ENCODE results near the gene MSLN.

The MSLN gene

GRCh38 chr16:763369-764183 lies 3.0 kb downstream of the MSLN start:
- no peak overlapping the region for H3K9ac ChIP-seq (ENCODE audit: low read depth, low read length)
- H3K4me1 ChIP-seq (ENCODE audit: insufficient read depth, low read length), result no peaks in the 10 kb centered on the region
- WGBS, result 94% methylated on average over 20 of the region's 21 CpGs
- H3K27me3 ChIP-seq (ENCODE audit: insufficient read depth, low read length), result no peaks in the 10 kb centered on the region
- no peaks in the 10 kb centered on the region for H3K9me3 ChIP-seq (ENCODE audit: insufficient read depth, low read depth, low read length)
- no peak overlapping the region for H3K4me3 ChIP-seq (ENCODE audit: low read length)
- no peaks in the 10 kb centered on the region for H3K36me3 ChIP-seq (ENCODE audit: insufficient read depth, low read length)
- H3K27ac ChIP-seq (ENCODE audit: low read depth, low read length), result no peak overlapping the region

DNA sequence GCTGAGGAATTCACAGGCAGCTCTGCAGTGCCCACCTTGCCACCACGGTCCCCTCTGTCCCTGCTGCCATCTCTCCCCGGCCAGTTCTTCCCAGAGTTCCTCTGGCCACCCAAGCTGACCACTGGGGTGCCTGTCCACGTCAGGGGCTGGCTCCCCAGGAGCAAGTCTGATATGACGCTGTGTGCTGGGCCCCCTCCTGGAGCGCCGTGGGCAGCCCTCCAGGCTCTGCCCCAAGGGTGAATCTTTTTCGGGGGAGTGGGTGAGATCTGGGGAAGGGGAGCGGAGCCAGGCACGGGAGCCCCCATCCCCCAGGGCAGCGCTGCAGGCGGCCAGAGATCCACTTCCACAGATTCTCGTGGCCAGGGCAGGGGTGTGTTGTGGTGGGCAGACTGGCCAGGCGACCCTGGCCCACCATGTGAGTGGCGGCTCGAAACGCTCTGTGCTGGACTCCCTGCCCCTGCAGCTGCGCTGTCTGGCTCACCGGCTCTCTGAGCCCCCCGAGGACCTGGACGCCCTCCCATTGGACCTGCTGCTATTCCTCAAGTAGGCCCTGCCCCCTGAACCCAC lies 3.7 kb downstream of the MSLN start:
- Histone ChIP-seq H3K36me3 (ENCODE audit: insufficient read depth, low read length) (no peaks in the 10 kb centered on the region), H3K9ac (ENCODE audit: low read depth, low read length) (no peak overlapping the region), H3K27me3 (ENCODE audit: insufficient read depth, low read length) (no peaks in the 10 kb centered on the region), H3K4me1 (ENCODE audit: insufficient read depth, low read length) (no peaks in the 10 kb centered on the region), H3K4me3 (ENCODE audit: low read length) (no peak overlapping the region), H3K27ac (ENCODE audit: low read depth, low read length) (no peak overlapping the region), H3K9me3 (ENCODE audit: insufficient read depth, low read depth, low read length) (no peaks in the 10 kb centered on the region)
- 91% methylated on average over 20 of the region's 20 CpGs for WGBS

DNA sequence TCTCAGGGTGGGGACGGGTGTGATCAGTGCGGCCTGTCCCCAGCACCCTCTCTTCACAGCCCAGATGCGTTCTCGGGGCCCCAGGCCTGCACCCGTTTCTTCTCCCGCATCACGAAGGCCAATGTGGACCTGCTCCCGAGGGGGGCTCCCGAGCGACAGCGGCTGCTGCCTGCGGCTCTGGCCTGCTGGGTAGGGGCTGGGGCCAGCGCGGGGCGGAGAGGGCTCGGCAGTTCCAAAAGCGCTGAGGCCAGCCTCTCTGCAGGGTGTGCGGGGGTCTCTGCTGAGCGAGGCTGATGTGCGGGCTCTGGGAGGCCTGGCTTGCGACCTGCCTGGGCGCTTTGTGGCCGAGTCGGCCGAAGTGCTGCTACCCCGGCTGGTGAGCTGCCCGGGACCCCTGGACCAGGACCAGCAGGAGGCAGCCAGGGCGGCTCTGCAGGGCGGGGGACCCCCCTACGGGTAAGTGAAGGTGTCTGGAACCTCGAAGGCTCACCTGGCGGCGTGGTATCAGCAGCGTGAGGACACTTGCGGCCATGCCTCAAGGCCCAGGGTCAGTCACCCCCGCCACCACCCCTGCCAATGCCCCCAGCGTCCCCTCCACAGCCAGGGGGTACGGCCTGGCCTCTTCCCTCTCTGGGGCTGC lies 4.4 kb downstream of the MSLN start:
- H3K4me3 ChIP-seq (ENCODE audit: low read length), result no peak overlapping the region
- H3K27ac ChIP-seq (ENCODE audit: low read depth, low read length), result no peak overlapping the region
- H3K36me3 ChIP-seq (ENCODE audit: insufficient read depth, low read length), result no peaks in the 10 kb centered on the region
- H3K27me3 ChIP-seq (ENCODE audit: insufficient read depth, low read length), result no peaks in the 10 kb centered on the region
- no peaks in the 10 kb centered on the region for H3K9me3 ChIP-seq (ENCODE audit: insufficient read depth, low read depth, low read length)
- WGBS, result 94% methylated on average over 38 of the region's 38 CpGs
- H3K9ac ChIP-seq (ENCODE audit: low read depth, low read length), result no peak overlapping the region
- no peaks in the 10 kb centered on the region for H3K4me1 ChIP-seq (ENCODE audit: insufficient read depth, low read length)

GRCh38 chr16:765488-765865 lies 4.9 kb downstream of the MSLN start:
- Histone ChIP-seq H3K4me3 (ENCODE audit: low read length) (no peak overlapping the region), H3K9ac (ENCODE audit: low read depth, low read length) (no peak overlapping the region), H3K27me3 (ENCODE audit: insufficient read depth, low read length) (no peaks in the 10 kb centered on the region), H3K36me3 (ENCODE audit: insufficient read depth, low read length) (no peaks in the 10 kb centered on the region), H3K9me3 (ENCODE audit: insufficient read depth, low read depth, low read length) (no peaks in the 10 kb centered on the region), H3K27ac (ENCODE audit: low read depth, low read length) (no peak overlapping the region), H3K4me1 (ENCODE audit: insufficient read depth, low read length) (no peaks in the 10 kb centered on the region)
- 95% methylated on average over 29 of the region's 29 CpGs for WGBS

DNA sequence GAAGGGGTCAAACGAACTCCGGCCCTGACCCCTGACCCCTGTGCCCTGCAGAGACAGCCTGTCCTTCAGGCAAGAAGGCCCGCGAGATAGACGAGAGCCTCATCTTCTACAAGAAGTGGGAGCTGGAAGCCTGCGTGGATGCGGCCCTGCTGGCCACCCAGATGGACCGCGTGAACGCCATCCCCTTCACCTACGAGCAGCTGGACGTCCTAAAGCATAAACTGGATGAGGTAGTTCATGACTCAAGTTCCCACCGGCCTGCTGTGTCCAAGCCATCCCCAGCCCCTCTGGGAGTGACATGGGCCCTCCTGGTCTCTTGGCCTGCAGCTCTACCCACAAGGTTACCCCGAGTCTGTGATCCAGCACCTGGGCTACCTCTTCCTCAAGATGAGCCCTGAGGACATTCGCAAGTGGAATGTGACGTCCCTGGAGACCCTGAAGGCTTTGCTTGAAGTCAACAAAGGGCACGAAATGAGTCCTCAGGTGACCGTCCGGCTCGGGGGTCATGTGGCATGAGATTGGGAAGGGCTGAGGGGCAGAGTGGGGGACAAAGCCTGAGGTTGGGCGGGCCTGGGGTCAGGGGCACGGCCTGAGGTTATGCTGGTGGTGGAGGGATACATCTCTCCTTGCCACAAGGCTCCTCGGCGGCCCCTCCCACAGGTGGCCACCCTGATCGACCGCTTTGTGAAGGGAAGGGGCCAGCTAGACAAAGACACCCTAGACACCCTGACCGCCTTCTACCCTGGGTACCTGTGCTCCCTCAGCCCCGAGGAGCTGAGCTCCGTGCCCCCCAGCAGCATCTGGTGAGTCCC lies 5.7 kb downstream of the MSLN start:
- WGBS, result 94% methylated on average over 28 of the region's 29 CpGs
- Histone ChIP-seq H3K9ac (ENCODE audit: low read depth, low read length) (no peak overlapping the region), H3K9me3 (ENCODE audit: insufficient read depth, low read depth, low read length) (no peaks in the 10 kb centered on the region), H3K36me3 (ENCODE audit: insufficient read depth, low read length) (no peaks in the 10 kb centered on the region), H3K27me3 (ENCODE audit: insufficient read depth, low read length) (no peaks in the 10 kb centered on the region), H3K4me3 (ENCODE audit: low read length) (no peak overlapping the region), H3K4me1 (ENCODE audit: insufficient read depth, low read length) (no peaks in the 10 kb centered on the region), H3K27ac (ENCODE audit: low read depth, low read length) (no peak overlapping the region)

DNA sequence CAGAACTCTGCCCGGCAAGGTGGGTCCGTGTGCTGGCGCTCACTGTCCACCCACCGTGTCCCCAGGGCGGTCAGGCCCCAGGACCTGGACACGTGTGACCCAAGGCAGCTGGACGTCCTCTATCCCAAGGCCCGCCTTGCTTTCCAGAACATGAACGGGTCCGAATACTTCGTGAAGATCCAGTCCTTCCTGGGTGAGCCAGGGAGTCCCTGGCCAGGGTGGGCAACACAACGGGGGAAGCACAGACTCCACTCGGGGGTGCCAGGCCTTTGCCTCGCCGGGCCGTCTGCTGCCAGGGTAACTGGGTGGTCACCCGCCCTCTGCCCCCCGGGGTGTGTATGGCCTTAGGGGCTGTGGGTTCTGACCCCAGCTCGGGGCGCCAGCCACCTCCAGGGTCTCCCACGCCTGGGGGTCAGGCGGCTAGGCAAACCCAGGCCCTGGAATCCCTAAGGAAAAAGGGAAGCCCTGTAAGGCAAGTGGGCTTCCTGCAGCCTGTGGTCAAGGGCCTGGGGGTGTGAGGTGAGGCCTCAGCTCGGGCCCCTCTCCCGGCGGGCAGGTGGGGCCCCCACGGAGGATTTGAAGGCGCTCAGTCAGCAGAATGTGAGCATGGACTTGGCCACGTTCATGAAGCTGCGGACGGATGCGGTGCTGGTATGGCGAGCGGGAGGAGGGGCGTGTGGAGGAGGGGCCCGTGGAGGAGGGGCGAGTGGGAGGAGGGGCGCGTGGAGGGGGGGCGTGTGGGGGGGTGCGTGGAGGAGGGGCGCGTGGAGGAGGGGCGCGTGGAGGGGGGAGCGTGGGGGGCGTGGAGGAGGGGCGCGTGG lies 6.5 kb downstream of the MSLN start:
- Histone ChIP-seq H3K27ac (ENCODE audit: low read depth, low read length) (no peak overlapping the region), H3K9ac (ENCODE audit: low read depth, low read length) (no peak overlapping the region), H3K9me3 (ENCODE audit: insufficient read depth, low read depth, low read length) (no peaks in the 10 kb centered on the region), H3K27me3 (ENCODE audit: insufficient read depth, low read length) (no peaks in the 10 kb centered on the region), H3K36me3 (ENCODE audit: insufficient read depth, low read length) (no peaks in the 10 kb centered on the region), H3K4me3 (ENCODE audit: low read length) (no peak overlapping the region), H3K4me1 (ENCODE audit: insufficient read depth, low read length) (no peaks in the 10 kb centered on the region)
- WGBS, result 88% methylated on average over 34 of the region's 48 CpGs

DNA sequence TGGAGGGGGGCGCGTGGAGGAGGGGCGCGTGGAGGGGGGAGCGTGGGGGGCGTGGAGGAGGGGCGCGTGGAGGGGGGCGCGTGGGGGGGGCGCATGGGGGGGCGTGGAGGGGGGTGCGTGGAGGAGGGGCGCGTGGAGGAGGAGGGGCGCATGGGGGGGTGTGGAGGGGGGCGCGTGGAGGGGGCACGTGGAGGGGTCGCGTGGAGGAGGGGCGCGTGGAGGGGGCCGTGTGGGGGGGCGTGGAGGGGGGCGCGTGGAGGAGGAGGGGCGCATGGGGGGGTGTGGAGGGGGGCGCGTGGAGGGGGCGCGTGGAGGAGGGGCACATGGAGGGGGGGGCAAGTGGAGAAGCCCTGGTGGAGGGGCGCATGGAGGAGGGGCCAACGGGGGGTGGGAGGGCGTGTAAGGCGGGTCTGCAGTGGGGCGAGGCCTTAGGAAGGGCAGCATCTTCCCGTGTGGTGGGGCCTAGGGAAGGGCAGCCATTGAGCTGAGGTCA lies 7.3 kb downstream of the MSLN start:
- Histone ChIP-seq H3K27me3 (ENCODE audit: insufficient read depth, low read length) (no peaks in the 10 kb centered on the region), H3K9me3 (ENCODE audit: insufficient read depth, low read depth, low read length) (no peaks in the 10 kb centered on the region), H3K4me3 (ENCODE audit: low read length) (no peak overlapping the region), H3K9ac (ENCODE audit: low read depth, low read length) (no peak overlapping the region), H3K36me3 (ENCODE audit: insufficient read depth, low read length) (no peaks in the 10 kb centered on the region), H3K4me1 (ENCODE audit: insufficient read depth, low read length) (no peaks in the 10 kb centered on the region), H3K27ac (ENCODE audit: low read depth, low read length) (no peak overlapping the region)
- WGBS, result 76% methylated on average over 6 of the region's 38 CpGs

DNA sequence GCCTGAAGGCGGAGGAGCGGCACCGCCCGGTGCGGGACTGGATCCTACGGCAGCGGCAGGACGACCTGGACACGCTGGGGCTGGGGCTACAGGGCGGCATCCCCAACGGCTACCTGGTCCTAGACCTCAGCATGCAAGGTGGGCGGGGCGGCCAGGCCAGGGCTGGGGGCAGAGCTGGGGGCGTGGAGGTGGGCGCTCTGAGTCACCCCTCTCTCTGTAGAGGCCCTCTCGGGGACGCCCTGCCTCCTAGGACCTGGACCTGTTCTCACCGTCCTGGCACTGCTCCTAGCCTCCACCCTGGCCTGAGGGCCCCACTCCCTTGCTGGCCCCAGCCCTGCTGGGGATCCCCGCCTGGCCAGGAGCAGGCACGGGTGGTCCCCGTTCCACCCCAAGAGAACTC lies 7.9 kb downstream of the MSLN start:
- 91% methylated on average over 21 of the region's 21 CpGs for WGBS
- Histone ChIP-seq H3K27me3 (ENCODE audit: insufficient read depth, low read length) (no peaks in the 10 kb centered on the region), H3K27ac (ENCODE audit: low read depth, low read length) (no peak overlapping the region), H3K9me3 (ENCODE audit: insufficient read depth, low read depth, low read length) (no peaks in the 10 kb centered on the region), H3K4me1 (ENCODE audit: insufficient read depth, low read length) (no peaks in the 10 kb centered on the region), H3K36me3 (ENCODE audit: insufficient read depth, low read length) (no peaks in the 10 kb centered on the region), H3K4me3 (ENCODE audit: low read length) (no peak overlapping the region), H3K9ac (ENCODE audit: low read depth, low read length) (no peak overlapping the region)

- no peaks in the 10 kb centered on the region for H3K36me3 ChIP-seq (ENCODE audit: insufficient read depth, low read length)
- no peaks in the 10 kb centered on the region for H3K4me1 ChIP-seq (ENCODE audit: insufficient read depth, low read length)
- WGBS, result 93% methylated on average over 15 of the region's 20 CpGs
- no peaks in the 10 kb centered on the region for H3K27me3 ChIP-seq (ENCODE audit: insufficient read depth, low read length)
- no peak overlapping the region for H3K27ac ChIP-seq (ENCODE audit: low read depth, low read length)
- no peak overlapping the region for H3K4me3 ChIP-seq (ENCODE audit: low read length)
- no peaks in the 10 kb centered on the region for H3K9me3 ChIP-seq (ENCODE audit: insufficient read depth, low read depth, low read length)
- H3K9ac ChIP-seq (ENCODE audit: low read depth, low read length), result no peak overlapping the region
Observed at GRCh38 chr16:769184-769784, 8.8 kb downstream of the MSLN start.

DNA sequence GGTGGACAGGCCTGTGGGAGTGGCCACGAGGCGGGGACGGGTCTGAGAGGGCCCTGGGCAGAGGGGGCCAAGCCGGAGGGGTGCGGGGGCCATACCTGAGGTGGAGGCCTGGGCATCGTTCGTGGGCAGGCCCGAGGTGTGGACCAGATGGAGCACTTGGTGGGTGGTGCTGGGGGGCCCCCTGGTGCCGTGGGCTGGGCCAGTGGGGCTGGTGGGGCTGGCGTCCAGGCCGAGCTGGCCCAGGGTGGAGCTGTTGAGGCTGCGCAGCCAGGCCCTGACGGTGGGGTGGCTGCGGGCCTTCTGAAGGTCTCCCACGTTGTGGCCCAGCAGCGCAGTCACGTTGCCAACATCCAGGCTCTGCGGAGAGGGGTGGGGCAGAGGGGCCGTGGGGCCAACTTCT lies 9.4 kb downstream of the MSLN start:
- Histone ChIP-seq H3K9me3 (ENCODE audit: insufficient read depth, low read depth, low read length) (no peaks in the 10 kb centered on the region), H3K36me3 (ENCODE audit: insufficient read depth, low read length) (no peaks in the 10 kb centered on the region), H3K9ac (ENCODE audit: low read depth, low read length) (no peak overlapping the region), H3K4me3 (ENCODE audit: low read length) (no peak overlapping the region), H3K4me1 (ENCODE audit: insufficient read depth, low read length) (no peaks in the 10 kb centered on the region), H3K27ac (ENCODE audit: low read depth, low read length) (no peak overlapping the region), H3K27me3 (ENCODE audit: insufficient read depth, low read length) (no peaks in the 10 kb centered on the region)
- WGBS, result 92% methylated on average over 19 of the region's 19 CpGs
